H1 (cell line): ENCODE measurements around the gene PAN2. TPM values are rescaled to one million over a fixed set of nuclear protein-coding genes. Genes with fewer than 3 reads are reported as not detected.

Experiments
- ASH2L ChIP-seq: fragments of 200-600, 300-600 bp; sonication (generic); IDR thresholded peaks from one replicate; pipeline ENCODE4 v1.7.1; 2017; ENCODE audit warnings: low read length
- CHD7 ChIP-seq: fragments of 300-600 bp; sonication (generic); IDR thresholded peaks from 2 replicates; pipeline ENCODE4 v1.7.1; 2012; ENCODE audit warnings: low read length, moderate library complexity, mild to moderate bottlenecking, inconsistent platforms; ENCODE audit not compliant: insufficient replicate concordance
- MAFK ChIP-seq: IDR thresholded peaks from 2 replicates; pipeline ENCODE4 v1.6.1; 2012; ENCODE audit warnings: low read depth, mild to moderate bottlenecking, improper control_type of control experiment, low read length
- SP1 ChIP-seq: IDR thresholded peaks from 2 replicates; pipeline ENCODE4 v1.6.1; 2011; ENCODE audit warnings: low read depth, low read length
- SRF ChIP-seq: IDR thresholded peaks from 2 replicates; pipeline ENCODE4 v1.6.1; 2011; ENCODE audit warnings: mild to moderate bottlenecking, low read depth, low read length, moderate library complexity
- SUZ12 ChIP-seq: fragments of 200-600 bp; sonication (generic); IDR thresholded peaks from 2 replicates; pipeline ENCODE4 v1.6.1; 2012; ENCODE audit warnings: mild to moderate bottlenecking, inconsistent platforms, low read length, moderate library complexity, mixed read lengths
- polyA plus RNA-seq, 7 experiments: library from polyadenylated mRNA; depleted of rRNA in 3 of 7; stranded (reverse) in 5 of 7; unstranded in 2 of 7; fragments of >200 nt in 5 of 7; fragments of 200-250 nt in 2 of 7; gene quantifications; 1 replicate in 5 of 7; 2 replicates in 1 of 7; 4 replicates in 1 of 7; pipeline versions ENCODE4 v1.2.1 to v1.2.3, GENCODE V29; 2011 to 2013; ENCODE audit warnings: missing spikeins in 2 of 7, mixed read lengths in 2 of 7
- total RNA-seq: library from RNA; stranded (reverse); fragmentation: NEBNext Ultra II Directional; extraction: Animal tissue kit (Norgen Biotek cat#: 25700); gene quantifications from 2 replicates; pipeline ENCODE4 v1.2.1, GENCODE V29; 2021

PAN2 gene
- total and polyA plus RNA-seq, 2 of the 8 experiments (the other 6 are each of a cell fraction or from before 2014, with no cell fraction given), result 29.6 to 36.7 TPM

DNA sequence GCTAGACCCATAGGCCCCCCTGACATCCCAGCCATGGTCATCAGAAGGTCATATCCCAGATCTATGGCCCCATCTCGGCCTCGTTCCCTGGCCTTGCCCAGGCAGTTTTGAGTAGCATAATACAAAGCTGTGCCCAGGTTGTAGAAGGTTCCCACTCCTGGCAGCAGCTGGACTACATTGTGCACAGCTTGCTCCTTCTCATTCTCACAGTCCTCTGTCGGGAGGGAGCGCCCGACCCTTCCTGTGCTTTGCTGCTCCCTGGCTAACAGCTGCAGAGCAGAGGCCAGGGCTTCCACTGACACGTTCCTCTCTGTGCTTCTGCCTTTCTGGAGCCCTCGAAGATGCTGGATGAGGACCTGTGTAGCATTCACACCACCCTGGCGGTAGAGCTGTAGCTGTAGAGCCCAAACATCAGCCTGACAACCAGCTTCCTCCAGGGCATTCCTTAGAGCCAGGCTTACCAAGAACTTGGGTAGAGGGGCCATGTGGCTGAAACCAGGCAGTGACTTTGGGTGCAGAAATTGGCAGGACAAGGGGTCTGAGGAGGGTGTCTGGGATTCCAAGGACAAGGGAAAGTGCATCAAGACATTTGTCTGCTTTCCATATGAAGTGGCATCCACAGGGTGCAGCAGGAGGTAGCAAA, 27.8 kb upstream of the PAN2 start (continued):
- TF ChIP-seq CHD7 (no peak), SRF (no peak), ASH2L (no peak), MAFK (no peak), SP1 (no peak), SUZ12 (no peak)
